Measurements from ENCODE around the gene CNTN6.

GRCh38 chr3:1294586-1294985 lies 201.8 kb downstream of the CNTN6 start:
- no peak for TF ChIP-seq POLR2AphosphoS5 (IDR thresholded peaks at IDR 0.05)
- no peak for TF ChIP-seq EP300 (IDR thresholded peaks at IDR 0.05)
- no peak for TF ChIP-seq POLR2A (IDR thresholded peaks at IDR 0.05)
- TF ChIP-seq, protein P1, sequence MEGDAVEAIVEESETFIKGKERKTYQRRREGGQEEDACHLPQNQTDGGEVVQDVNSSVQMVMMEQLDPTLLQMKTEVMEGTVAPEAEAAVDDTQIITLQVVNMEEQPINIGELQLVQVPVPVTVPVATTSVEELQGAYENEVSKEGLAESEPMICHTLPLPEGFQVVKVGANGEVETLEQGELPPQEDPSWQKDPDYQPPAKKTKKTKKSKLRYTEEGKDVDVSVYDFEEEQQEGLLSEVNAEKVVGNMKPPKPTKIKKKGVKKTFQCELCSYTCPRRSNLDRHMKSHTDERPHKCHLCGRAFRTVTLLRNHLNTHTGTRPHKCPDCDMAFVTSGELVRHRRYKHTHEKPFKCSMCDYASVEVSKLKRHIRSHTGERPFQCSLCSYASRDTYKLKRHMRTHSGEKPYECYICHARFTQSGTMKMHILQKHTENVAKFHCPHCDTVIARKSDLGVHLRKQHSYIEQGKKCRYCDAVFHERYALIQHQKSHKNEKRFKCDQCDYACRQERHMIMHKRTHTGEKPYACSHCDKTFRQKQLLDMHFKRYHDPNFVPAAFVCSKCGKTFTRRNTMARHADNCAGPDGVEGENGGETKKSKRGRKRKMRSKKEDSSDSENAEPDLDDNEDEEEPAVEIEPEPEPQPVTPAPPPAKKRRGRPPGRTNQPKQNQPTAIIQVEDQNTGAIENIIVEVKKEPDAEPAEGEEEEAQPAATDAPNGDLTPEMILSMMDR (IDR thresholded peaks at IDR 0.05) = no peak
